ENCODE data around the gene SGSM2.

Gene SGSM2

DNA sequence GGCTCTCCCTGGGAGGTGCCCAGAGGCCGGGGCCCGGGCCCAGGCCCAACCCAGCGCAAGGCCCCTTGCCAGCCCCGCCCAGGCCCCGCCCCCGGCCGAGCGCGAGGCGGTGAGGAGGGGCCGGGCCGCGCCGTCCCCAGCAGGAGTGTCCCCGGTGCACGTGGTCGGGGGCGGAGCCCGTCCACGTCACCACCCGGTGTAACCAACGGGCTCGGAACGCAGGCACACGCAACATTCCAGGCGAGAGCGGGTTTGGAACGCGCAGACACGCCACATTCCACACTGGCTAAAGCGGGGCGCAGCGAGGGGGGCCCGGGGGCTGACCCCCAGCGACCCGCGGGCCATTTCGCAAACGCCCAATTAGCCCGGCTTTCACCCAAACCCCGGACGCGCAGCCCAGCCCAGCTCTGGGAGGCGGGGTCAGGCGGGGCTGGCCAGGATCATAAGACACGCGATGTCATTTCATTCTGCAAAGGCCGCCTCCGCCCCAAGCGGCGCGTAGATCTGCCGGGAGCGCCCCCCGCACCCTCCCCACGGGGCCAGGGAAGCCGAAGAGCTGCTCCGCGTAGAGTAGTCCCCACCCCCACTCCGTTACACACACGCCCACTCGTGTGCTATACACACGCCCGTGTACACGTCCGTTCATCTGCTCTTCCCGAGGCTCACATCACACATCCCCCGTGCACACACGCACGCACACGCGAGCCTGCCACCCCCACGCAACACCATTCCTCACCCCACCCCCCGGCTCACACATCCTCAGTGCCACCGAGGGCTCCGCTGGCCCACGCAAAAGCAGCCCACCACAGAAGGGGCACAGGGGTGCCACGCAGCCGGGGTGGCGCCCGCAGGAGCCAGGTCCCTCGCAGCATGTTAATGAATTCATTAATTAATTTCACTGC is 62.5 kb downstream of the SGSM2 start:
- DNase-seq: peak; percentile 92

DNA sequence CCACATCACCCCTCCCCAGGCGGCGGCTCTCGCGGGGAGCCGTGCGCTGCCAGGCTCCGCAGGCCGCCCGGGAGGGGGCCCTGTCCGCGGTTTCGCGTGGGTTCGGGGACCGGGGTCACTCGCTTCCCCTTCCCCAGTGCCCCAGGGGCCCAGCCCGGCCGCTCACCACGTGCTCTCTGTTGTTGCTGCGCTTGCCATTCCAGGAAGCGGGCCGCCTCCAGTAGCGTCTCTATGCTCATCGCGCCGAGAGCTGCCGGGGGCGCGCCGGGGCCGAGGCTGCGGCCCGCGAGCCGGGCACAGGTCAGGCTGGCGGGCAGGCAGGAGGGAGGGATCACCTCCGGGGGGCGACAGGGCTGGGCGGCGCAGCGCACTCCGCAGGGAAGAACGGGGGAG is 63.2 kb downstream of the SGSM2 start:
- DNase-seq: peak; percentile 60

DNA sequence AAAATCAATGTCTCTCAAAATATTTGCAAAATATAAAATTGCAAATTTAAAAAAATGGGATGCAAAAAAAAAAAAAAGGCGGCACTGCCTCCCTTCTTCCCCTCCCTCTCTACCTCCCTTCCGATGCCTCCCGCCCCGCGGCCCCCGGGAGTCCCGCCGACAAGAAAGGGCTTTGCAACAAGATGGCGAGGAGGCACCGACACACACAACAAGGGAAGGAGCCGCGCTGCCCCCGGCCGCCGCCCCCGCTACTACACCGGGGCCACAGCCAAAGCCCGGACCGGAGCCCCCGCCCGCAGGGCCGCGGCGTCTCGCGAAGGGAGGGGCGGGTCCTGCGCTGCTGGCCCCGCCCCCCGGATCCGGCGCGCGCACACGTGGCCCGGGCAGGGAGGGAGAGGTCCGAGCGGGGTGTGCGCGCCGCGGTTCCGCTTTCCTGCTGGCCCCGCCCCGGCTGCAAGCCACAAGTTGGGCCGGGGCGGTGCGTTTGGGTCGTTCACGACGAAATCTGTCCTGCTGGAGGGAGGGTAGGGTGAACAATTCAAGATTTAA is 63.6 kb downstream of the SGSM2 start, which contains the start of gene MNT:
Gene MNT, minus strand, starts transcription at position 184 of the 549 bp plus-strand sequence. CDS start 348 bp downstream, outside the sequence.
- peak; percentile 92 for DNase-seq

DNA sequence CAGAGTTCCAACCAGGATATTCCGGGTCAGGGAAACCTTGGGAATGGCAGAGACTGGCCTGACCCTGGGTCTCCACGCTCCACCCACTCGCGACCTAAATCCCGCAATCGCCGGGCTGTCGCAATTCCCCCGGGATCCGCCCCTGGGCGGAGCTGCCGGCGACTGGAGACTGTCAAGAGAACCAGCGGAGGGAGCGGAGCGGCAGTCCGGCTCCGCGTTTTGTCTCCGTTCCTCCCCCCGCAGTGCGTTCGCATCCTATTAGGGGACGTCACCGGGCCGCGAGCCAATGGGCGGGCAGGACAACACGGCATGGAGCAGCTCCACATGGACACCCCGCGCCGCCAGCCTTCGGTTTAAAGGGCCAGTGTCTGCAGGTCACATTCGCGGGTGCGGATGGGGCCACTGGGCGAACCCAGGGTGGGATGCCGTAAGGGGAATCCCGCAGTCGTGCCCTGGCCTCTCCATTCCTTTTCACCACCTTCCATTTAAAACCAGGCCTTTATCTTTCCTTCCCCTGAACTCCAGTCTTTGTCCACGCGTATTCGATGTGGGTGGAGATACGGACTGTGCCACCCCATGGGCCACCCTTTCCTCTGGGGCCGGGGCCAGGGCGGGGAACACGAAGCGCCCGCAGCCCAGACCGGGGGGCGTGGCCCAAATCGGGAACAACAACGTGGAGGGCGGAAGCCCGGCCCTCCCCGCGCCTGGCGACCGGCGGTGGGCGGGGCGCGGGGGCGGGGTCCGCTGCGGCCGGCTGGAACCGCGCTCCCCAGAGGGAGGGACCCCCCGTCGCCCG is 64.3 kb downstream of the SGSM2 start:
- peak; percentile 99 for DNase-seq

DNA sequence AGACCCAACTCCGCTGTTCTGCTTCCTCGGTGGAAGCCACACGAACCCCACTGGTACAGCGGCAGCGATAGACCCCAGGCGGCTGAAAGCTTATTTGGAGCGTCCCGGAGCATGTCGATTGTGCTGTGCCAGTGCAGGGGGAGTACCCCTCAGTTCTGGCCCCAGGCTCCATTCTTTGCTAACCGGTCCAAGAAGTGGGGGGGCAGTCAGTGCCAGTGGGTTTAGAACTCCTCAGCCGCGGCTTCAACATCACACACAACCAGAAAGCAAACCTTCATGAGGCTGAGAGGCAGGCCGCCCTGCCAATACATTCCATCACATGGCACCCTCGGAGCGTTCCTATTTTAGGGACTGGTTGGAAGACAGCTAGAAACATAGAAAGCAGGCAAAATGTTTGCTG is 65.2 kb downstream of the SGSM2 start:
- DNase-seq: no peak

DNA sequence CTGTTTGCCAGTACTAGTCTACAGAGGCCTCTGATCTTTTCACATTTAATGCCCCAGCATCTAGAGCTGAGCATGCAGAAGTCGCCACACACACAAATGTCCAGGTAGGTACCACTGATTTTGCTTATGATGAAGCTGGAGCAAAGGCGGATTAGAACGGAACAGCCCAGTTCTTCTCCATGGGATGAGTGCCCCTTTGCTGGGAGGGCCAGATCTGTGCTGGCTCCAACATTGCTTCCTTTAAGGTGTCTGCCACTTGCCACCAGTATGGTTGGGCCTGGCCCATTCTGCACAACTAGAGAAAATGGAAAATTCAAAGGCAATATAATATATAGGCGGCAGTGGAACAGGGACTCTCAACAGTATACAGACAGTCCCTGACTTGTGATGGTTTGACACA is 65.7 kb downstream of the SGSM2 start:
- no peak for DNase-seq

DNA sequence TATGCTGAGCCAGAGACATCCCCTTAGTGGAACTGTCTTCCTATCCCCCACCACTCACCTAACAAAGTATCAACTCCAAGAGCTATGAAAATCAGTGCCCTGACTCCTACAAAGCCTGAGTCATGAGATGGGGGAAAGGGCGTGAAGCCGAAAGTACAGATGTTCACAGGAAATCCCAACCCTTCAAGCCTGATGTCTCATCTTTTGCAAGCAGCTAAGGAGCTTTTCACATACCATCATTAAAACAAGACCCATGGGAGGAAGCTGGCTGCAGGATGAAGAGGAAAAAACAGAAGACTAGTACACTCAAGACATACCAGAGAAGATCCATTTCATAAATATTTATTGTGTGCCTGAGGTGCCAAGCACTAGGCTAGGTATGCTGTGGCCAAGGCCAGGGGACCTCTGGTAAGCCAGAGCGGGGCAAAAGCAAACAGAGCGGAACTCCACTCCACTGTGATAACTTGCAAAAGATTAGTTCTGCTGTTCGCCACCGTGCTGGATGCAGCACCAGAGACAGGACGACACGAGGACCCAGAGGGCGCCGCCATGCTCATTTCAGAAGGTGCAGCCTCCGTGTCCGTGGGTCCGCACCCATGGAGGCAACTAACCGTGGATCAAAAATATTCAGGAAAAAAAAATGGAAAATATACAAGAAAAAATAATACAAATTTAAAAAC is 68.1 kb downstream of the SGSM2 start:
- no peak for DNase-seq

DNA sequence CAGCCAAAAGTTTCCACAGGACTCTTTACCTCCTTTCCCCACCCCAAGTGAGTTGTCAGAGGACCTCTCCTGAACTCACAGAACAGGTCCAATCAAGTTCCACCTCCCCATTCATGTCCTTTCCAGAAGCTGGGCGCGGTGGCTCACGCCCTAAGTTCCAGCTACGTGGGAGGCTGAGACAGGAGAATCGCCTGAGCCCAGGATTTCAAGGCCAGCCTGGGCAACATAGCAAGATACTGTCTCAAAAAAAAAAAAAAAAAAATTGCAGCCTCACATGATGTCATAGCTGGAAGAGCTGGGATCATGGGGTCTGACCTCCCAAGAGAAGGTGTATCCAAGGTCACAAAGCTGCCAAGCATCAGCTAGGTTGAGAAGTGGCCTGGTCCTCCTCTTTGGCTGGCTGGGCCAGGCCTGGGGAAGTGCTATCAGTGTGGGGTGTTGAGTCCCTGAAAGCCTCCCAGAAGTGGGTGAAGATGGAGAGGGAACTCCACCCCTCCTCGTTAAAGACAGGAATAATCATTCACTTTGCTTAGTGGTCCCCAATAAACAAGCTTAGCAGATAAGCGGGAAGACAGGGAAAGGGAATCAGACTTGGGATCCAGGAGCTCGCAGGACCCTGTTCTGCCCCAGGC is 69.1 kb downstream of the SGSM2 start:
- no peak for DNase-seq

DNA sequence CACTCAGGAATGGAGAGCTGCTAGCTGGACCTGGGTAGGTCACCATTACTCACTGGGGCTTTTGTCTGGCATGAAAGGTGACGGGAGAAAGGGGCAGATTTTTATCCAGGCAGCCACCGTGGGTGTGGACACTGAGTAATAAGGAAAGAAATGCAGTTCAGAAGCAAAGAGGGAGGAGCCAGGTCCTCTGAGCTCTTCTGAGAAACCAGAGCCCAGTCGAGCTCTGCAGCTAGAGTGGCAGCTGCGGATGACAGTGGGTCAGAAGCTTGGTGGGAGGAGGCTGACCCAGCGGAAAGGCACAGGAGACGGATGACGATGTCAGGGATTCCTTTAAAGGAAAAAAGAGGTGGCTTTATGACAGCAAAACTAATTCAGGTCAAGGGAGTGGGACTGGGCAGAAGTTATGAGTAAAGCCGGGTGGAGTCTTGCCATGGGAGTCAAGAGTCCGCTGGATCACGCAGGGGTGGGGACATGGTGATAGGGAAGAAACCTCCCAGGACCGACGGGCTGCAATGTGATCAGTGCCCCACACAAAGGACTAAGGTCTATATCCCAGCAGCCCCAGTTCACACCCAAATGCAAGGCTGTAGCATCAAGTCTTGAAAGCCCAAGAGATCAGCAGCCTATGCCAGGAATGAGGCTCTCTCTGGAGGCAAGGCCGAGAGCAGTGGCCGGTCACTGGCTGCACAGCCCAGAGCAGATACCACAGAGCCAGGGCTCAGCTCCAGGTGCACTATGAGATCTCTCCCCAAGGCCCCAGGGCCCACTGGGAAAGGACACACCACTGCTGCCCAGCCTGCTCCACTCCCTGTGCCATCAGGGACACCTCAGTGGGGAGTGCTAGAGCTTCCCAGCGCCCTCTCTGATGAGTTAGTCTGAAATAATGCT is 69.8 kb downstream of the SGSM2 start:
- no peak for DNase-seq

DNA sequence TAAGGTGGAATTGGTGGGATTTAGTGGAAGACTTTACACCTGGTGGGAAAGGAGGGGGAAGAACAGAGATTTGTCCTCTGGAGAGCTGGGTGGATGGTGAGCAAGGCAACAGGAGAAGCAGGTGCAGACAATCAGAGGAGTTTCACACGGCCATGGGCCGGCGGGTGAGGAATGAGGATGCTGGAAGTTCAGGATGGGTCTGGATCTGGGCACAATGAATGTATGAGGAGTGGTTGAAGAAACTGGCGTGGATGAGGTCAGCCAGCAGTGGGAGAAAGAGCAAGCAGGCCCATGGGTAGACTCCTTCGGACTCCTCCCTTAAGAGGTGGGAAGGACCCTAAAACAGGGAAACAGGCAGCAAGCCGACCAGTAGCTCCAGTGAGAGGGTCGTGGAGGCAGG is 73.7 kb downstream of the SGSM2 start:
- DNase-seq: no peak

DNA sequence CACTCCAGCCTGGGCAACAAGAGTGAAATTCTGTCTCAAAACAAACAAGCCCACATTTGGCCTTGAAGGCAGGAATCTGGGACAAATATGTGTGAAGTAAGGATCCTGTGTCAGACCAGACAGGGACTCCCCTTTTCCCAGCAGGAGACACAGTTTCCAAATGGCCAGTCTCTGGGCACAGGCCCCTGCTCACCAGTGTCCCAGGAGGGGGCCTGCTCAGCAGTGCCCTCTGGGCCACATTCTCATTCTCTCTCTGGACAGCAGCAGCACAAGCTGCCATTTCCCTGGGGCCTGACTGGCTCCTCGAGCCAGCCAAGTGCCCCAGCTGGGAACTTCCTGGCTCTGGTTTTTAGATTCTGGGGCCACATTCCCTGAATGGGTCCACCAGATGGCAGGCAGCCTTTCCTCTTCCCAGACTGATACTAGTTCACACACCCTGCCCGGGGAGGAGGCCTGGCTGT is 75.3 kb downstream of the SGSM2 start:
- no peak for DNase-seq

DNA sequence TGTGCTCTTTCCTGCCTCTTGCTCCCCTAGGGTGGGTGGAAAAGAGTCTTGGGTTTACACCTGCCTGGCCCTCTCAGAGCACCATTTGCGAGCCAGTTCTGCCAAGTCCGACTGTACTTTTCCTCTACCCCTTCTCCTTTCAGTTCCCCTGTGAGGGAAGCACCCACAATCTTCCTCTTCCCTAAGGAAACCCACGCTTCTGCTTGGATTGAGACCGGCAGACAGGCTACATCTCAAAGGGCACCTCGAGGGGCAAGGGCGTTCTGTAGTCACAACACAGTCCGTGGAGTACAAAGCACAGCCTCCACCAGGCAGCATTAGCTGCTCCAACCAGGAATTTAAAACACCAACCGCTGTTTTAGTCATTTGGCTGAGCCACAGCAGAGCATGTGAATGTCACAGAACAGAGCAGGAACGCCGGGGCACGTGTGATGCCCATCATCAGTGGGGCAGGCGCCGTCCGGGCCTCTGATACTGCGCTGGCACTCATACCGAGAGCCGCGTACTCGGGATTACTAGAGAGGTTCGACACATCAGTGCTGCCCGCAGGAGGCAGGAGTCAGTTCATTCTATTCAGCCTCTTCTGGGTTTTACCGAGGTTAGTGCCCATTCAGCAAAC is 77.3 kb downstream of the SGSM2 start:
- DNase-seq: no peak

DNA sequence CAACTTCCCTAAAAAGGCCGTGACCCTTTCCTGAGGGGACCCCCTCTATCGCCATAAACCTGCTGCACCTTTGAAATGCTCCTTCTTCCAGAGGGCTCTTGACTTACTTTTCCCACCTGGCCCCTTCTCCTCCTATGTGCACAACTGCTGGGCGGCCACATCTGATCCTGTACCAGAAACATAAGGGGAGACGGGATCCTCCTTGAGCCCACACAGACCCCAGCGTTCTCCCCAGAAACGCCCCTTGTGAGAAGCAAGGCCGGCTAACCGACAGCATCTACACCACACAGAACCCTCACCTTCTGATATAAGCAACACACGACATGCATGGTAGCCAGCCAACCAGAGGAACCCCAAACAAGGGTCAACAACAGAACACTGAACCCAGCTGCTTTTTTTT is 77.8 kb downstream of the SGSM2 start:
- DNase-seq: no peak

DNA sequence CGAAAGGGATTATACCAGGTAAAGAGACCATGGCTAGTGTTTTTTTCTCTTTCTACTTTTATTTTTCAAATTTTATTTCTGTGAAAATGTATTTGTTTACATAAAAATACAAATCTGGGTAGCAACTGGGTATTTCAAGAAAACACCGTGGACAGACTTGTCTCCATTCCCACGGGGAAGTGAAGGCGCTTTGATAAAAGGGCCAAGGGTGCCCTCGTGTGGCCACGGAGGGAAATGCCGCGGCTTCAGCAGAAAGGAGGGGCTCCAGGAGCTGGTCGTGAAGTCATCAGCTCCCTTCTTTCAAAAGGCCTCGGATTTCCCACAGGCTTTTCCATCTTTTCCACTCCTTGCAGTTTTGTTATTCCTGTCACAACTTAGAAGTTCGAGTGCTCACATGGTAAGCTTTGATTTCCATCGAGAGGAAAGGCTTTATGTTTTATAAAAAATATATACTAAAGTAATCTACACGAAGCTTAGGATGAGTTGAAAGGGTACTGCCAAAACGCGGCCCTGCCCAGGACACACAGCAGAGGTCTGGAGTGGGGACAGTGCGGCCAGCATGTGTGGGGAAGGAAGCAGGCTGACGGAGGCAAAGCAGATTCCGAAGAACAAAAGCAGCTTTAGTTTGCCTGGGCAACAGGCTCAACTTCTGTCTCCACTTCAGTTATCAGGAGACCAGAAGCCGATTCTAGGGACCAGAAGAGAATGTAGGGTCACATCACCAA is 78.9 kb downstream of the SGSM2 start:
- peak; percentile 91 for DNase-seq

DNA sequence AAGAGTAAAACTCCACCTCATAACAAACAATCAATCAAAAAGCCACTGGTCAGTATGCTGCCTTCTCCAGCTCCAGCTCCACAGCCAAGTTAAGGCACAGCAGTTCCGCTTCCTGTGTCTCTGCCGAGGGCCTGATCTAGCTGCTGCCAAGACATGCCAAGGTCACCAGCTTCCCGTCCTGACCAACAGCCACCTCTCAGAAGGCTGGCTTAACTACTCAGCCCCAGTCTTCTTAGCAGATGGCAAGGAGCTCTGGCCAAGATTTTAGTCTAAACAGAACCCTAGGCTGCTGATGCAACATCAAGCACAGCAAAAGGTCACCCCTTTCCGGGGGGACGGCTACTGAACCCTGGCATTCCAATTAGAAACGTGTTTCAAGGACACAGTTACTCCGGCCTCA is 81.3 kb downstream of the SGSM2 start:
- DNase-seq: no peak

DNA sequence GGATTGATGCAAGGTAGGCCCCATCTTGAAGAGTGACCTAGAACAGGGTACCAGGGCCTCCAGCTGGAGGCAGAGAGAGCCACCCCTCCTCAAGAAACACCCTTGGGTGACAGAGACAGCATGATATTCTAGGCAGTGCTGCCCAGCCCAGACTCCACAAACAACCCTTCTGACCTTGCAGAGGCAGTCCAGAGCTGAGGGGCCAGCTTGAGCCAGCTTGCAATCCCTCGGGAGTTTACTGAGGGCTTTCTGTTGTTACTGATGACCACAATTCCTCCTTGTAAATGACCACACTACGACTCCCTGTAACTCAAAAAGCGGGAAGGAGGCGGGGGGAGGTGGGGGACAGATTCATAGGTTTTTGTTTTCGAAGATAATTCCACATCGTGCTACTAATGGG is 82.2 kb downstream of the SGSM2 start:
- no peak for DNase-seq

DNA sequence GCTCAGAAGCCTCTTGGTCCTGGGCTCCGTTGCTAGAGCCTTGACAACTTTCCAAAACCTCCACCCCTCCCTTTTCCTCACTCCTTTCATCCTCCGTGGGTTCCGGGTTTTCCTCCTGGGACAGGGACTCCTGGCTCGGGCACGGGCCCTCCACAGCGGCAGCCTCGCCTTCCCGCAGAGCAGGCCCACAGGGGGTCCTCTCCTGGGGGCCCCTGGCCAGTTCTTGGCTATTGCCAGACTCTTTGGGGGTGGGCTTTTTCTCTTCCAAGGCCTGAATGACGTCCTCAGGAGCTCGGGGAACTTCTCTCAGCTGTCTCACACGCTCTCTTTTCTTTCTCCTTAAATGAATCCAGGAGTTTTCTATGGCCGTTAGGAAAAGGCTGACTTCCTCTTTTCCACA is 82.9 kb downstream of the SGSM2 start:
- no peak for DNase-seq

DNA sequence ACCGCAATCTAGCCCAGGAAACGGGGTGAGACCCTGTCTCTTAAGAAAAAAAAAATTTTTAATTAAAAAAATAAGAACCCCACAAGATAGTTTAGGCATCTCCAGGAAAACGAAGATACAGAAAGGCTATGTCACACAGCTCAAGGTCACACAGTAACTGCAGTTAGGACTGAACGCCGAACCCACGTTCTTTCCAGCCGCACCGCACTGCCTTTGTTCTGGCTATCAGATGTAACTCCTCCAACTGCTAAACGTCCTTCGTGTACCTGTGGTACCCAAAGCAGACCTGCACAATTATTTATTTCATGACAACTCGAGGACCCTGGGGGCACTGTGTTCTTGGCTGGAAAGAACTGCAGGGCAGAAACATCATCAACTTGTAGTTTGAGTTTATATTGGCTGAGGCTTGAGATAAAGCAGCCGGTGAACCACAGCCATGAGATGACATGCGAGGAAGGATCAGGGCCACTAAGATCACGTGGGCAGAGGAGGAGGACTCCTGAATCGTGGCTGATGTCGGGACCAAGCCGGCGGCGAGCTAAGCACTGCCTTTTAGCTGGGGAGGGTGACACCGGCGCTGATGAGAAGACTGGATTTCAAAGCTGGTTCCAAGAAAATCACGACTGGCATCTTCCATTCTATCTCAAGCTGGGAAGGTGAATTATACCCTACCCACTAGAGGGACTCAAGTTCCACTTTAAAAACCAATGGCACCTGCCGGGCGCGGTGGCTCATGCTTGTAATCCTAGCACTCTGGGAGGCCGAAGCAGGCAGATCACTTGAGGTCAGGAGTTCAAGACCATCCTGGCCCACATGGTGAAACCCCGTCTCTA is 84.2 kb downstream of the SGSM2 start:
- DNase-seq: no peak

DNA sequence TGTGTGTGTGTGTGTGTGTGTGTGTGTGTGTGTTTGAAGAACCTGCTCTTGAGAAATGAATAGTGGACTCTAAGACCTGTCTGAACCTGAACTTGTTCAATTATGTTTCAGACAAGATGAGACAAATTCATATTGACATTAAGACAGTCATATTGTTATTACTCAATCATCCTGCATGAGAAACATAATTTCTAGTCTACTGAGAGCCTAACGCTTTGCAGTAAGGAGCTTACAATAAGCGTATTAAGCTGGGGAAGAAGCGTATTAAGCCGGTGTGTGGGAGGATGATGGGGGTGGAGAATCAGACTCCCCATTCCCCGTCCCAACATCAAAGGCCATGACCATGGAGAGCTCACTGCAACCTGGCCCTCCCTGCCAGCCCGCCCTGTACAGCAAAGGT is 86.0 kb downstream of the SGSM2 start:
- DNase-seq: no peak

Data from activated CD8-positive, alpha-beta memory T cell treated with anti-CD3 and anti-CD28 coated beads, Interleukin-2, amount 50 U/mL, for 4 hours (primary cell).